K562 (cell line): Measurements from ENCODE around the gene MRPL3. TPM values are rescaled to one million over a fixed set of nuclear protein-coding genes. Genes with fewer than 3 reads are reported as not detected.

Experiments
- MEF2A ChIP-seq: IDR thresholded peaks from 2 replicates; pipeline ENCODE4 v1.6.1; 2011; ENCODE audit warnings: low read depth, mild to moderate bottlenecking, low read length, moderate library complexity; ENCODE audit not compliant: control insufficient read depth
- ZNF780A ChIP-seq: fragments of 250-450 bp; sonication (Bioruptor Pico); IDR thresholded peaks from 2 replicates; pipeline ENCODE4 v1.5.0; 2021; ENCODE audit warnings: mild to moderate bottlenecking
- polyA plus RNA-seq, 8 experiments: library from polyadenylated mRNA; depleted of rRNA in 4 of 8; stranded (reverse) in 5 of 8; unstranded in 3 of 8; fragments of >200 nt; fragmentation: Nextera tagmentation in 2 of 8; fragmentation: Illumina TruSeq in 1 of 8; extraction: Ambion mirVana in 2 of 8; extraction: Trizol in 1 of 8; gene quantifications; 2 replicates each; pipeline versions ENCODE4 v1.2.1 to v1.2.3, GENCODE V29; 2011 to 2014; ENCODE audit warnings: inconsistent platforms in 1 of 8, missing spikeins in 1 of 8
- total RNA-seq, 7 experiments: library from RNA; depleted of rRNA in 6 of 7; stranded (reverse); fragments of >200 nt in 6 of 7; fragmentation: Illumina TruSeq in 2 of 7; extraction: Trizol in 2 of 7; gene quantifications; 2 replicates each; pipeline versions ENCODE4 v1.2.1 to v1.2.3, GENCODE V29; 2011 to 2021; ENCODE audit warnings: low replicate concordance in 1 of 7
- TF ChIP-seq, protein P1 (sequence below): sonication (generic); formaldehyde crosslinking; IDR thresholded peaks from 2 replicates; pipeline ENCODE4 v1.8.0; 2023; ENCODE audit warnings: missing genetic modification reagents, mild to moderate bottlenecking, borderline replicate concordance
- TF ChIP-seq, protein P2 (sequence below): sonication (generic); formaldehyde crosslinking; IDR thresholded peaks from 2 replicates; pipeline ENCODE4 v1.8.0; 2023; ENCODE audit warnings: mild to moderate bottlenecking, missing genetic modification reagents
- TF ChIP-seq, protein P3 (sequence below): fragments of 250-450 bp; sonication (Bioruptor Pico); IDR thresholded peaks from 2 replicates; pipeline ENCODE4 v1.4.0; 2020; ENCODE audit warnings: mild to moderate bottlenecking, moderate library complexity
- TF ChIP-seq, protein P4 (sequence below): sonication (generic); formaldehyde crosslinking; IDR thresholded peaks from 2 replicates; pipeline ENCODE4 v1.8.0; 2022; ENCODE audit warnings: mild to moderate bottlenecking, missing genetic modification reagents, borderline replicate concordance
- TF ChIP-seq, protein P5 (sequence below): fragments of 250-450 bp; sonication (Bioruptor Pico); IDR thresholded peaks from 2 replicates; pipeline ENCODE4 v1.6.1; 2021; ENCODE audit warnings: mild to moderate bottlenecking
- TF ChIP-seq, protein P6 (sequence below), 2 experiments: fragments of 150-350 bp in 1 of 2; IDR thresholded peaks; 2 replicates each; pipeline ENCODE4 v1.6.1; 2012 to 2016; ENCODE audit warnings: low read depth in 2 of 2, low read length in 2 of 2, mild to moderate bottlenecking in 1 of 2, moderate library complexity in 1 of 2

MRPL3 gene
- total and polyA plus RNA-seq, 9 of the 15 experiments (the other 6 are each of a cell fraction or from before 2014, with no cell fraction given): 81.7 to 340 (median 190) TPM

DNA sequence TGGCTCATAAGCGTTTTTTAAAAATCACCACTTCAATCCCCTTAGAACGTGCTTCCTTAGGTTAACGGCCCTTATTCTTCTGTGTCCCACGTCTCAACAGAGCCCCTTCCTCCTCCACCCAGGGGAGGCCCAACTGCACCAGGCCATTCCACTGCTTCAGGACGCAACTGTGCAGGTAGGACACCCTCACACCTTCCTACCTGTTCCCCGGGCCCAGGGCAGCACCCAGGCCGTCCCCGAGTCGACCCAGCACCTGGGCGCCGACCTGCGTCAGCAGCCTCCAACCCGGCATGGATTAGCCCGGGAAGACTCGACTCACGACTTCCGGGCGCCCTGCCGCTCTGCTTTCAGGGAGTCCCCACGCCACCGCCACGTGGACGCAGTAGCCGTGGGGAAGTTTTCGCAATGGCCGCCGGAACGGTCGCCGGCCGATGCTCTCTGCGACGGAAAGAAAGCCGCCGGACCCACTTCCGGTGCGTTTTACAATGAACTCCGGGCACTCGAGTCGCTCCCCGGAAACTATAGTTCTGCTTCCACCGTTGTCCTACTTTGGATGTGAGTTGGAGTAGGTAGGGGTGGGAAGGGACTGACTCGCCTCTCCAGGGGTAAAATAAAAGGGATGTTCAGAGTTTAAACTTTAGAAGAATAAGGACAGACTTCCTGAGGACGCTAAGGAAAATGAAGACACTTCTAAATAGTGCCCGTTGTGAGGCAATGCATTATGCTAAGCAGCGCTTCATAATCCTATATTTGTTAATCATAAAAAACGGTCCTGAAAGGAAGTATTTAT is at the start of gene MRPL3 (continued):
- TF ChIP-seq MEF2A (no peak), ZNF780A (CRISPR knock-in tag) (no peak)
- TF ChIP-seq, protein P1, sequence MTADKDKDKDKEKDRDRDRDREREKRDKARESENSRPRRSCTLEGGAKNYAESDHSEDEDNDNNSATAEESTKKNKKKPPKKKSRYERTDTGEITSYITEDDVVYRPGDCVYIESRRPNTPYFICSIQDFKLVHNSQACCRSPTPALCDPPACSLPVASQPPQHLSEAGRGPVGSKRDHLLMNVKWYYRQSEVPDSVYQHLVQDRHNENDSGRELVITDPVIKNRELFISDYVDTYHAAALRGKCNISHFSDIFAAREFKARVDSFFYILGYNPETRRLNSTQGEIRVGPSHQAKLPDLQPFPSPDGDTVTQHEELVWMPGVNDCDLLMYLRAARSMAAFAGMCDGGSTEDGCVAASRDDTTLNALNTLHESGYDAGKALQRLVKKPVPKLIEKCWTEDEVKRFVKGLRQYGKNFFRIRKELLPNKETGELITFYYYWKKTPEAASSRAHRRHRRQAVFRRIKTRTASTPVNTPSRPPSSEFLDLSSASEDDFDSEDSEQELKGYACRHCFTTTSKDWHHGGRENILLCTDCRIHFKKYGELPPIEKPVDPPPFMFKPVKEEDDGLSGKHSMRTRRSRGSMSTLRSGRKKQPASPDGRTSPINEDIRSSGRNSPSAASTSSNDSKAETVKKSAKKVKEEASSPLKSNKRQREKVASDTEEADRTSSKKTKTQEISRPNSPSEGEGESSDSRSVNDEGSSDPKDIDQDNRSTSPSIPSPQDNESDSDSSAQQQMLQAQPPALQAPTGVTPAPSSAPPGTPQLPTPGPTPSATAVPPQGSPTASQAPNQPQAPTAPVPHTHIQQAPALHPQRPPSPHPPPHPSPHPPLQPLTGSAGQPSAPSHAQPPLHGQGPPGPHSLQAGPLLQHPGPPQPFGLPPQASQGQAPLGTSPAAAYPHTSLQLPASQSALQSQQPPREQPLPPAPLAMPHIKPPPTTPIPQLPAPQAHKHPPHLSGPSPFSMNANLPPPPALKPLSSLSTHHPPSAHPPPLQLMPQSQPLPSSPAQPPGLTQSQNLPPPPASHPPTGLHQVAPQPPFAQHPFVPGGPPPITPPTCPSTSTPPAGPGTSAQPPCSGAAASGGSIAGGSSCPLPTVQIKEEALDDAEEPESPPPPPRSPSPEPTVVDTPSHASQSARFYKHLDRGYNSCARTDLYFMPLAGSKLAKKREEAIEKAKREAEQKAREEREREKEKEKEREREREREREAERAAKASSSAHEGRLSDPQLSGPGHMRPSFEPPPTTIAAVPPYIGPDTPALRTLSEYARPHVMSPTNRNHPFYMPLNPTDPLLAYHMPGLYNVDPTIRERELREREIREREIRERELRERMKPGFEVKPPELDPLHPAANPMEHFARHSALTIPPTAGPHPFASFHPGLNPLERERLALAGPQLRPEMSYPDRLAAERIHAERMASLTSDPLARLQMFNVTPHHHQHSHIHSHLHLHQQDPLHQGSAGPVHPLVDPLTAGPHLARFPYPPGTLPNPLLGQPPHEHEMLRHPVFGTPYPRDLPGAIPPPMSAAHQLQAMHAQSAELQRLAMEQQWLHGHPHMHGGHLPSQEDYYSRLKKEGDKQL: no peak
- TF ChIP-seq, protein P2, sequence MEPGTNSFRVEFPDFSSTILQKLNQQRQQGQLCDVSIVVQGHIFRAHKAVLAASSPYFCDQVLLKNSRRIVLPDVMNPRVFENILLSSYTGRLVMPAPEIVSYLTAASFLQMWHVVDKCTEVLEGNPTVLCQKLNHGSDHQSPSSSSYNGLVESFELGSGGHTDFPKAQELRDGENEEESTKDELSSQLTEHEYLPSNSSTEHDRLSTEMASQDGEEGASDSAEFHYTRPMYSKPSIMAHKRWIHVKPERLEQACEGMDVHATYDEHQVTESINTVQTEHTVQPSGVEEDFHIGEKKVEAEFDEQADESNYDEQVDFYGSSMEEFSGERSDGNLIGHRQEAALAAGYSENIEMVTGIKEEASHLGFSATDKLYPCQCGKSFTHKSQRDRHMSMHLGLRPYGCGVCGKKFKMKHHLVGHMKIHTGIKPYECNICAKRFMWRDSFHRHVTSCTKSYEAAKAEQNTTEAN (CRISPR knock-in tag): no peak
- TF ChIP-seq, protein P3, sequence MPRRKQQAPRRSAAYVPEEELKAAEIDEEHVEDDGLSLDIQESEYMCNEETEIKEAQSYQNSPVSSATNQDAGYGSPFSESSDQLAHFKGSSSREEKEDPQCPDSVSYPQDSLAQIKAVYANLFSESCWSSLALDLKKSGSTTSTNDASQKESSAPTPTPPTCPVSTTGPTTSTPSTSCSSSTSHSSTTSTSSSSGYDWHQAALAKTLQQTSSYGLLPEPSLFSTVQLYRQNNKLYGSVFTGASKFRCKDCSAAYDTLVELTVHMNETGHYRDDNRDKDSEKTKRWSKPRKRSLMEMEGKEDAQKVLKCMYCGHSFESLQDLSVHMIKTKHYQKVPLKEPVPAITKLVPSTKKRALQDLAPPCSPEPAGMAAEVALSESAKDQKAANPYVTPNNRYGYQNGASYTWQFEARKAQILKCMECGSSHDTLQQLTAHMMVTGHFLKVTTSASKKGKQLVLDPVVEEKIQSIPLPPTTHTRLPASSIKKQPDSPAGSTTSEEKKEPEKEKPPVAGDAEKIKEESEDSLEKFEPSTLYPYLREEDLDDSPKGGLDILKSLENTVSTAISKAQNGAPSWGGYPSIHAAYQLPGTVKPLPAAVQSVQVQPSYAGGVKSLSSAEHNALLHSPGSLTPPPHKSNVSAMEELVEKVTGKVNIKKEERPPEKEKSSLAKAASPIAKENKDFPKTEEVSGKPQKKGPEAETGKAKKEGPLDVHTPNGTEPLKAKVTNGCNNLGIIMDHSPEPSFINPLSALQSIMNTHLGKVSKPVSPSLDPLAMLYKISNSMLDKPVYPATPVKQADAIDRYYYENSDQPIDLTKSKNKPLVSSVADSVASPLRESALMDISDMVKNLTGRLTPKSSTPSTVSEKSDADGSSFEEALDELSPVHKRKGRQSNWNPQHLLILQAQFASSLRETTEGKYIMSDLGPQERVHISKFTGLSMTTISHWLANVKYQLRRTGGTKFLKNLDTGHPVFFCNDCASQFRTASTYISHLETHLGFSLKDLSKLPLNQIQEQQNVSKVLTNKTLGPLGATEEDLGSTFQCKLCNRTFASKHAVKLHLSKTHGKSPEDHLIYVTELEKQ (CRISPR knock-in tag): no peak
- TF ChIP-seq, protein P4, sequence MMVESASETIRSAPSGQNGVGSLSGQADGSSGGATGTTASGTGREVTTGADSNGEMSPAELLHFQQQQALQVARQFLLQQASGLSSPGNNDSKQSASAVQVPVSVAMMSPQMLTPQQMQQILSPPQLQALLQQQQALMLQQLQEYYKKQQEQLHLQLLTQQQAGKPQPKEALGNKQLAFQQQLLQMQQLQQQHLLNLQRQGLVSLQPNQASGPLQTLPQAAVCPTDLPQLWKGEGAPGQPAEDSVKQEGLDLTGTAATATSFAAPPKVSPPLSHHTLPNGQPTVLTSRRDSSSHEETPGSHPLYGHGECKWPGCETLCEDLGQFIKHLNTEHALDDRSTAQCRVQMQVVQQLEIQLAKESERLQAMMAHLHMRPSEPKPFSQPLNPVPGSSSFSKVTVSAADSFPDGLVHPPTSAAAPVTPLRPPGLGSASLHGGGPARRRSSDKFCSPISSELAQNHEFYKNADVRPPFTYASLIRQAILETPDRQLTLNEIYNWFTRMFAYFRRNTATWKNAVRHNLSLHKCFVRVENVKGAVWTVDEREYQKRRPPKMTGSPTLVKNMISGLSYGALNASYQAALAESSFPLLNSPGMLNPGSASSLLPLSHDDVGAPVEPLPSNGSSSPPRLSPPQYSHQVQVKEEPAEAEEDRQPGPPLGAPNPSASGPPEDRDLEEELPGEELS: no peak
- TF ChIP-seq, protein P5, sequence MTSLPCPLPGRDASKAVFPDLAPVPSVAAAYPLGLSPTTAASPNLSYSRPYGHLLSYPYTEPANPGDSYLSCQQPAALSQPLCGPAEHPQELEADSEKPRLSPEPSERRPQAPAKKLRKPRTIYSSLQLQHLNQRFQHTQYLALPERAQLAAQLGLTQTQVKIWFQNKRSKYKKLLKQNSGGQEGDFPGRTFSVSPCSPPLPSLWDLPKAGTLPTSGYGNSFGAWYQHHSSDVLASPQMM (CRISPR knock-in tag): no peak
- TF ChIP-seq, protein P6, sequence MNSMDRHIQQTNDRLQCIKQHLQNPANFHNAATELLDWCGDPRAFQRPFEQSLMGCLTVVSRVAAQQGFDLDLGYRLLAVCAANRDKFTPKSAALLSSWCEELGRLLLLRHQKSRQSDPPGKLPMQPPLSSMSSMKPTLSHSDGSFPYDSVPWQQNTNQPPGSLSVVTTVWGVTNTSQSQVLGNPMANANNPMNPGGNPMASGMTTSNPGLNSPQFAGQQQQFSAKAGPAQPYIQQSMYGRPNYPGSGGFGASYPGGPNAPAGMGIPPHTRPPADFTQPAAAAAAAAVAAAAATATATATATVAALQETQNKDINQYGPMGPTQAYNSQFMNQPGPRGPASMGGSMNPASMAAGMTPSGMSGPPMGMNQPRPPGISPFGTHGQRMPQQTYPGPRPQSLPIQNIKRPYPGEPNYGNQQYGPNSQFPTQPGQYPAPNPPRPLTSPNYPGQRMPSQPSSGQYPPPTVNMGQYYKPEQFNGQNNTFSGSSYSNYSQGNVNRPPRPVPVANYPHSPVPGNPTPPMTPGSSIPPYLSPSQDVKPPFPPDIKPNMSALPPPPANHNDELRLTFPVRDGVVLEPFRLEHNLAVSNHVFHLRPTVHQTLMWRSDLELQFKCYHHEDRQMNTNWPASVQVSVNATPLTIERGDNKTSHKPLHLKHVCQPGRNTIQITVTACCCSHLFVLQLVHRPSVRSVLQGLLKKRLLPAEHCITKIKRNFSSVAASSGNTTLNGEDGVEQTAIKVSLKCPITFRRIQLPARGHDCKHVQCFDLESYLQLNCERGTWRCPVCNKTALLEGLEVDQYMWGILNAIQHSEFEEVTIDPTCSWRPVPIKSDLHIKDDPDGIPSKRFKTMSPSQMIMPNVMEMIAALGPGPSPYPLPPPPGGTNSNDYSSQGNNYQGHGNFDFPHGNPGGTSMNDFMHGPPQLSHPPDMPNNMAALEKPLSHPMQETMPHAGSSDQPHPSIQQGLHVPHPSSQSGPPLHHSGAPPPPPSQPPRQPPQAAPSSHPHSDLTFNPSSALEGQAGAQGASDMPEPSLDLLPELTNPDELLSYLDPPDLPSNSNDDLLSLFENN (IDR thresholded peaks at IDR 0.05; ENCODE audit: low read depth in 2 of 2, low read length in 2 of 2): no peak
